Measurements from ENCODE around the gene SCRN2.

The SCRN2 gene

DNA sequence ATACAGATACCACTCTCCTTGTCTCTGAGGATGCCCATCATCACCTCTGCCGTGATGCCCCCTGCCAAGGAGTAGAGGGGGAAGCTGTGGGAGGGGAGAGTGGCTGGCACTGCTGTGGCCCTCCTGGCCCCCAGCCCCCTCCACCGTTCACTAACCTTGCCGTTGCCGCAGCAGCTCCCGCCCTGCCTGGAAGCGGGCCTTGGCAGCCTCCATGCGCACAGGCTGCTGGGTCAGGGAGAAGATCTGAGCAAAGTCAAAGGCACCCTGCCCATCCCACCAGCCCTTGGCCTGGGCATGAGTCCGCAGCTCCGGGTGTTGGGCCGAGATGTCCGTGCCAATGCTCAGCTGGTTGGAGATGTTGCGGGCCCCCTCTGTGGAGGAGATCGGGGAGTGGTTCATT lies 2.4 kb downstream of the SCRN2 start:
- no peak for ATAC-seq
- no peak for TF ChIP-seq GLIS3 (CRISPR knock-in tag; IDR thresholded peaks at IDR 0.05)

- TF ChIP-seq TOX (CRISPR knock-in tag; IDR thresholded peaks at IDR 0.05; ENCODE audit: borderline replicate concordance): no peak
- TF ChIP-seq ZNF8 (CRISPR knock-in tag; IDR thresholded peaks at IDR 0.05): no peak
- TF ChIP-seq, protein P1, sequence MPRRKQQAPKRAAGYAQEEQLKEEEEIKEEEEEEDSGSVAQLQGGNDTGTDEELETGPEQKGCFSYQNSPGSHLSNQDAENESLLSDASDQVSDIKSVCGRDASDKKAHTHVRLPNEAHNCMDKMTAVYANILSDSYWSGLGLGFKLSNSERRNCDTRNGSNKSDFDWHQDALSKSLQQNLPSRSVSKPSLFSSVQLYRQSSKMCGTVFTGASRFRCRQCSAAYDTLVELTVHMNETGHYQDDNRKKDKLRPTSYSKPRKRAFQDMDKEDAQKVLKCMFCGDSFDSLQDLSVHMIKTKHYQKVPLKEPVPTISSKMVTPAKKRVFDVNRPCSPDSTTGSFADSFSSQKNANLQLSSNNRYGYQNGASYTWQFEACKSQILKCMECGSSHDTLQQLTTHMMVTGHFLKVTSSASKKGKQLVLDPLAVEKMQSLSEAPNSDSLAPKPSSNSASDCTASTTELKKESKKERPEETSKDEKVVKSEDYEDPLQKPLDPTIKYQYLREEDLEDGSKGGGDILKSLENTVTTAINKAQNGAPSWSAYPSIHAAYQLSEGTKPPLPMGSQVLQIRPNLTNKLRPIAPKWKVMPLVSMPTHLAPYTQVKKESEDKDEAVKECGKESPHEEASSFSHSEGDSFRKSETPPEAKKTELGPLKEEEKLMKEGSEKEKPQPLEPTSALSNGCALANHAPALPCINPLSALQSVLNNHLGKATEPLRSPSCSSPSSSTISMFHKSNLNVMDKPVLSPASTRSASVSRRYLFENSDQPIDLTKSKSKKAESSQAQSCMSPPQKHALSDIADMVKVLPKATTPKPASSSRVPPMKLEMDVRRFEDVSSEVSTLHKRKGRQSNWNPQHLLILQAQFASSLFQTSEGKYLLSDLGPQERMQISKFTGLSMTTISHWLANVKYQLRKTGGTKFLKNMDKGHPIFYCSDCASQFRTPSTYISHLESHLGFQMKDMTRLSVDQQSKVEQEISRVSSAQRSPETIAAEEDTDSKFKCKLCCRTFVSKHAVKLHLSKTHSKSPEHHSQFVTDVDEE (CRISPR knock-in tag; IDR thresholded peaks at IDR 0.05): no peak
- TF ChIP-seq GLIS3 (CRISPR knock-in tag; IDR thresholded peaks at IDR 0.05): no peak
- no peak for TF ChIP-seq ISL1 (CRISPR knock-in tag; IDR thresholded peaks at IDR 0.05)
- no peak for TF ChIP-seq CSRNP3 (CRISPR knock-in tag; IDR thresholded peaks at IDR 0.05)
- no peak for TF ChIP-seq RARB (CRISPR knock-in tag; IDR thresholded peaks at IDR 0.05)
- no peak for TF ChIP-seq ARNTL (CRISPR knock-in tag; IDR thresholded peaks at IDR 0.05; ENCODE audit: borderline replicate concordance, low read depth)
- TF ChIP-seq ZNF70 (CRISPR knock-in tag; IDR thresholded peaks at IDR 0.05): no peak
- no peak for TF ChIP-seq ZNF565 (CRISPR knock-in tag; conservative IDR thresholded peaks at IDR 0.05; ENCODE audit: low read depth)
- no peak for TF ChIP-seq PPARA (CRISPR knock-in tag; IDR thresholded peaks at IDR 0.05; ENCODE audit: borderline replicate concordance)
- TF ChIP-seq OSR1 (CRISPR knock-in tag; IDR thresholded peaks at IDR 0.05): no peak
- no peak for TF ChIP-seq CSDC2 (CRISPR knock-in tag; IDR thresholded peaks at IDR 0.05)
- no peak for TF ChIP-seq PATZ1 (CRISPR knock-in tag; IDR thresholded peaks at IDR 0.05; ENCODE audit: borderline replicate concordance)
- no peak for TF ChIP-seq CREB5 (CRISPR knock-in tag; IDR thresholded peaks at IDR 0.05; ENCODE audit: low read depth)
- ATAC-seq: no peak
These were observed 3.6 kb downstream of the SCRN2 start for GRCh38 chr17:47837401-47838039.

DNA sequence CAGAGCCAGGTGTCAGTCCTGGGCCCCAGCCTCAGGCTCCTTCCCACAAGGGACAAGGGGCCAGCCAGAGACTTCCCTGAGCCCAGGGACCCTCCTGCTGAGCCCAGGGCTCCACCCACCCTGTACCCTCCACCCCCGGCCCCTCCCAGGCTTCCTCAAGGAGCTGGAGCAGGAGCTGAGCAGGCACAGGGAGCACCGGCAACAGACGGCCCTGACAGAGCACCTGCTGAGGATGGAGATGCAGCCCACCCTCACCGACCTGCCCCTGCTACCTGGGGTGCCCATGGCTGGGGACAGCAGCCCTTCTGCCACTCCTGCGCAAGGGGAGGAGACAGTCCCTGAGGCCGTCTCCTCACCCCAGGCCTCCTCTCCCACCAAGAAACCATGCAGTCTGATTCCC lies 4.5 kb downstream of the SCRN2 start:
- TF ChIP-seq CSRNP3 (CRISPR knock-in tag; IDR thresholded peaks at IDR 0.05): no peak
- no peak for TF ChIP-seq ARNTL (CRISPR knock-in tag; IDR thresholded peaks at IDR 0.05; ENCODE audit: borderline replicate concordance, low read depth)
- TF ChIP-seq ISL1 (CRISPR knock-in tag; IDR thresholded peaks at IDR 0.05): no peak
- no peak for TF ChIP-seq ZNF70 (CRISPR knock-in tag; IDR thresholded peaks at IDR 0.05)
- no peak for TF ChIP-seq GLIS3 (CRISPR knock-in tag; IDR thresholded peaks at IDR 0.05)
- TF ChIP-seq ESRRG (CRISPR knock-in tag; IDR thresholded peaks at IDR 0.05): no peak
- TF ChIP-seq TCF4 (CRISPR knock-in tag; IDR thresholded peaks at IDR 0.05; ENCODE audit: borderline replicate concordance): no peak
- no peak for TF ChIP-seq ZFP3 (CRISPR knock-in tag; IDR thresholded peaks at IDR 0.05)
- no peak for TF ChIP-seq OSR1 (CRISPR knock-in tag; IDR thresholded peaks at IDR 0.05)
- no peak for TF ChIP-seq CSDC2 (CRISPR knock-in tag; IDR thresholded peaks at IDR 0.05)
- no peak for TF ChIP-seq PPARA (CRISPR knock-in tag; IDR thresholded peaks at IDR 0.05; ENCODE audit: borderline replicate concordance)
- TF ChIP-seq CREB5 (CRISPR knock-in tag; IDR thresholded peaks at IDR 0.05; ENCODE audit: low read depth): no peak
- TF ChIP-seq POU6F1 (CRISPR knock-in tag; IDR thresholded peaks at IDR 0.05; ENCODE audit: borderline replicate concordance, low read depth): no peak
- no peak for ATAC-seq

Measured in SK-N-SH treated with all-trans-retinoic acid at 6 μM for 48 hours (cell line).